GM12878 (cell line): ENCODE measurements around the gene SRSF7. TPM values are rescaled to one million over a fixed set of nuclear protein-coding genes. Genes with fewer than 3 reads are reported as not detected.

ENCODE experiments used
- ATAC-seq: fragments of 200-7000 bp; cut with Tn5 transposase; 3 replicates; pipeline ENCODE4 v1.9.1; 2020; ENCODE audit warnings: mild to moderate bottlenecking, moderate library complexity
- BruUV-seq: library from RNA; stranded (reverse); fragments of 400-500 nt; replicated peaks from 2 replicates; lab custom pipeline; 2021; lab: Mats Ljungman, UMichigan
- CTCF ChIA-PET: fragments of 300-600 bp; sonication (Branson Sonifier 250); formaldehyde crosslinking; extraction: SDS; loops from one replicate; lab custom pipeline; 2021; ENCODE audit warnings: inconsistent platforms; lab: Yijun Ruan, JAX
- POLR2A ChIA-PET: fragments of 350-600 bp; formaldehyde crosslinking; extraction: SDS; loops from one replicate; lab custom pipeline; 2021; ENCODE audit warnings: inconsistent platforms; lab: Charles Lee
- RAD21 ChIA-PET: fragments of 300-600 bp; sonication (Branson Sonifier 250); formaldehyde crosslinking; loops from one replicate; lab custom pipeline; 2023; ENCODE audit warnings: antibody characterized with exemption; ENCODE audit not compliant: unreplicated experiment; lab: Charles Lee
- SMC1A ChIA-PET: fragments of 300-600 bp; sonication (Branson Sonifier 250); formaldehyde crosslinking; loops from one replicate; lab custom pipeline; 2023; ENCODE audit not compliant: unreplicated experiment, uncharacterized antibody; lab: Charles Lee
- DNase-seq: peaks from one replicate; pipeline ENCODE4 v3.0.0-alpha.2; 2011; ENCODE audit warnings: low read depth, low spot score
- FAIRE-seq: peaks from 3 replicates; lab custom pipeline; 2011; peaks lifted over from hg19 to GRCh38; lab: Jason Lieb, UNC
- H2AFZ ChIP-seq: 2 replicates; pipeline ENCODE4 v1.6.0; 2011; ENCODE audit warnings: low read depth, low read length, control low read depth; ENCODE audit not compliant: control insufficient read depth
- H3K27ac ChIP-seq: 2 replicates; pipeline ENCODE4 v1.5.1; 2011; ENCODE audit warnings: control low read depth; ENCODE audit not compliant: control insufficient read depth, insufficient read depth
- H3K27me3 ChIP-seq, 2 experiments: replicated peaks in 1 of 2; 2 replicates each; pipeline versions ENCODE4 v1.6.0 to v1.6.1; 2011; ENCODE audit warnings: low read length in 1 of 2; ENCODE audit not compliant: control insufficient read depth in 2 of 2, insufficient read depth in 2 of 2
- H3K36me3 ChIP-seq, 2 experiments: 2 replicates each; pipeline ENCODE4 v1.5.1; 2011; ENCODE audit warnings: low read length in 1 of 2; ENCODE audit not compliant: control insufficient read depth in 2 of 2, insufficient read depth in 2 of 2
- H3K4me1 ChIP-seq: 2 replicates; pipeline ENCODE4 v1.6.1; 2011; ENCODE audit warnings: mild to moderate bottlenecking, low read length, moderate library complexity, mixed read lengths; ENCODE audit not compliant: control insufficient read depth, insufficient read depth
- H3K4me2 ChIP-seq: 2 replicates; pipeline ENCODE4 v1.6.0; 2011; ENCODE audit warnings: control low read depth; ENCODE audit not compliant: control insufficient read depth, insufficient read depth
- H3K4me3 ChIP-seq: fragments of 200-600 bp; sonication (generic); 2 replicates; pipeline ENCODE4 v1.5.1; 2016
- H3K79me2 ChIP-seq: 2 replicates; pipeline ENCODE4 v1.6.0; 2011; ENCODE audit warnings: low read length; ENCODE audit not compliant: control insufficient read depth, insufficient read depth
- H3K9ac ChIP-seq: 2 replicates; pipeline ENCODE4 v1.8.0; 2011; ENCODE audit warnings: low read length, control low read depth, mixed read lengths; ENCODE audit not compliant: control insufficient read depth, insufficient read depth
- H3K9me3 ChIP-seq: replicated peaks from 3 replicates; pipeline ENCODE4 v1.5.1; 2011; ENCODE audit warnings: mild to moderate bottlenecking, low read length; ENCODE audit not compliant: control insufficient read depth, insufficient read depth
- H4K20me1 ChIP-seq: 2 replicates; pipeline ENCODE4 v1.6.0; 2011; ENCODE audit not compliant: control insufficient read depth, insufficient read depth
- BCLAF1 ChIP-seq: fragments of 450-650 bp; IDR thresholded peaks from 2 replicates; pipeline ENCODE4 v1.6.1; 2017; ENCODE audit warnings: antibody characterized with exemption, mild to moderate bottlenecking, moderate library complexity
- BHLHE40 ChIP-seq, 2 experiments: fragments of 450-650 bp in 1 of 2; IDR thresholded peaks; 2 replicates each; pipeline ENCODE4 v1.6.1; 2011 to 2017; ENCODE audit warnings: low read depth in 2 of 2, borderline replicate concordance in 1 of 2, improper control_type of control experiment in 1 of 2, low read length in 1 of 2, mild to moderate bottlenecking in 1 of 2
- CHD1 ChIP-seq: IDR thresholded peaks from 2 replicates; pipeline ENCODE4 v1.6.1; 2012; ENCODE audit warnings: low read depth, low read length, improper control_type of control experiment
- DPF2 ChIP-seq: fragments of 450-650 bp; IDR thresholded peaks from 2 replicates; pipeline ENCODE4 v1.6.1; 2017; ENCODE audit warnings: mild to moderate bottlenecking
- EED ChIP-seq: sonication (generic); IDR thresholded peaks from 2 replicates; pipeline ENCODE4 v1.6.1; 2016; ENCODE audit warnings: antibody characterized with exemption, low read depth
- HDAC2 ChIP-seq: fragments of 200-600 bp; sonication (generic); IDR thresholded peaks from 2 replicates; pipeline ENCODE4 v1.6.1; 2017
- IKZF2 ChIP-seq, 2 experiments: fragments of 450-650 bp; IDR thresholded peaks; 2 replicates each; pipeline ENCODE4 v1.6.1; 2017; ENCODE audit warnings: mild to moderate bottlenecking in 2 of 2, moderate library complexity in 2 of 2
- MYC ChIP-seq: IDR thresholded peaks from 2 replicates; pipeline ENCODE4 v1.6.1; 2011; ENCODE audit warnings: mild to moderate bottlenecking, low read length, moderate library complexity, inconsistent platforms; ENCODE audit not compliant: insufficient read depth, insufficient replicate concordance, insufficient read length, severe bottlenecking
- NR2C2 ChIP-seq: IDR thresholded peaks from 2 replicates; pipeline ENCODE4 v1.6.1; 2011; ENCODE audit warnings: borderline replicate concordance, low read depth; ENCODE audit not compliant: control insufficient read depth, insufficient read length
- NRF1 ChIP-seq: conservative IDR thresholded peaks from 2 replicates; pipeline ENCODE4 v1.6.1; 2011; ENCODE audit warnings: mild to moderate bottlenecking, low read depth, low read length, improper control_type of control experiment
- SREBF1 ChIP-seq: IDR thresholded peaks from 2 replicates; pipeline ENCODE4 v1.6.1; 2012; ENCODE audit warnings: mild to moderate bottlenecking, low read length
- TARDBP ChIP-seq: IDR thresholded peaks from 2 replicates; pipeline ENCODE4 v1.6.1; 2016; ENCODE audit warnings: borderline replicate concordance
- ZBTB33 ChIP-seq: fragments of 450-650 bp; IDR thresholded peaks from 2 replicates; pipeline ENCODE4 v1.6.1; 2017; ENCODE audit warnings: mild to moderate bottlenecking
- ZNF622 ChIP-seq: fragments of 450-650 bp; IDR thresholded peaks from 2 replicates; pipeline ENCODE4 v1.6.1; 2017; ENCODE audit warnings: mild to moderate bottlenecking, inconsistent platforms
- WGBS: methylation state at CpG from one replicate; pipeline ENCODE4 v1.1.6; 2016; ENCODE audit warnings: low lambda C conversion rate; ENCODE audit not compliant: insufficient replicate concordance, insufficient coverage; ENCODE audit errors: missing lambda C conversion rate; 5-methylcytosine and 5-hydroxymethylcytosine counted together
- in situ Hi-C: fragments of 300-500 bp; cut with MboI; formaldehyde crosslinking; loops from 9 replicates; pipeline ENCODE4 v1.14.3; 2018; ENCODE audit warnings: mixed read lengths
- intact Hi-C: fragments of 100-400 bp; cut with micrococcal nuclease; formaldehyde crosslinking; loops from one replicate; pipeline ENCODE4 v1.14.2; 2022; ENCODE audit not compliant: unreplicated experiment
- polyA plus RNA-seq, 11 experiments: library from polyadenylated mRNA; depleted of rRNA in 4 of 11; unstranded in 6 of 11; stranded (reverse) in 5 of 11; fragments of >200 nt; fragmentation: Nextera tagmentation in 4 of 11; fragmentation: Illumina TruSeq in 1 of 11; extraction: Ambion mirVana in 4 of 11; extraction: Trizol in 1 of 11; gene quantifications; 1 replicate in 1 of 11; 2 replicates in 10 of 11; pipeline versions ENCODE4 v1.2.1 to v1.2.3, GENCODE V29; 2011 to 2016; ENCODE audit warnings: inconsistent platforms in 2 of 11, missing spikeins in 2 of 11, low read depth in 1 of 11
- total RNA-seq, 4 experiments: library from RNA; depleted of rRNA in 3 of 4; stranded (reverse); fragments of >200 nt in 3 of 4; fragmentation: Illumina TruSeq in 1 of 4; extraction: Trizol in 1 of 4; gene quantifications; 2 replicates each; pipeline versions ENCODE4 v1.2.1 to v1.2.3, GENCODE V29; 2013 to 2021

SRSF7 gene
- total and polyA plus RNA-seq, 10 of the 15 experiments (the other 5 are each of a cell fraction or from before 2014, with no cell fraction given) = 205 to 785 (median 408) TPM

- no peak for DNase-seq
- no peak overlapping the region for H3K27ac ChIP-seq
- H3K4me1 ChIP-seq = 0 out of 2 replicates have a peak, but pooled peaks cover 2% of the 10 kb centered on the region
- FAIRE-seq = no peak
- TF ChIP-seq HDAC2 = no peak
- TF ChIP-seq SREBF1 = no peak
- TF ChIP-seq ZNF622 = no peak
- TF ChIP-seq NR2C2 = no peak
- TF ChIP-seq ZBTB33 = no peak
- no peak for TF ChIP-seq NRF1
- no peak for TF ChIP-seq MYC
- TF ChIP-seq CHD1 = no peak
- no peak for TF ChIP-seq EED
- TF ChIP-seq DPF2 = no peak
- no peak for TF ChIP-seq BHLHE40 (IDR thresholded peaks at IDR 0.05; ENCODE audit: borderline replicate concordance in 1 of 2, low read depth in 2 of 2, low read length in 1 of 2)
- no peak for TF ChIP-seq TARDBP
- no peak for TF ChIP-seq IKZF2 (IDR thresholded peaks at IDR 0.05)
- no peak for TF ChIP-seq BCLAF1
- ATAC-seq = no peak
- peaks cover 12% of the 10 kb centered on the region for H3K79me2 ChIP-seq
- RAD21 ChIA-PET = no interaction called here
- H3K4me3 ChIP-seq = no peak overlapping the region
- H3K9me3 ChIP-seq = no peaks in the 10 kb centered on the region
- POLR2A ChIA-PET = interaction anchor here (1.0 kb wide), 1 partner anchor 9 kb away, joined by 6 read pairs; no protein-coding TSS in a partner anchor
- no peaks in the 10 kb centered on the region for H4K20me1 ChIP-seq
- in situ Hi-C loops = no loop called here
- CTCF ChIA-PET = interaction anchor here (0.6 to 1.2 kb wide), 2 partner anchors 46 to 194 kb away, joined by 4 to 5 read pairs; no protein-coding TSS in a partner anchor
- no peaks in the 10 kb centered on the region for H3K27me3 ChIP-seq
- no peak overlapping the region for H3K9ac ChIP-seq
- H3K36me3 ChIP-seq = no peaks in the 10 kb centered on the region; a peak in 1 of 4 replicates
- SMC1A ChIA-PET = no interaction called here
- no TSS peak for BruUV-seq
- 47% methylated on average over 4 of the region's 7 CpGs for WGBS
- H3K4me2 ChIP-seq = no peak overlapping the region
- H2AFZ ChIP-seq = no peak overlapping the region
- intact Hi-C loops = no loop called here
These were observed 24.7 kb upstream of the SRSF7 start for GRCh38 chr2:38775921-38776225.
